ENCODE data around the gene CACNA1B.
"Not testable (repeated sequence)": the region's sequence is repeated elsewhere in the genome, so short reads cannot be mapped to it uniquely, and the experiment has no call there.

- not testable (repeated sequence) for TF ChIP-seq EP300, CTCF, POLR2A (IDR thresholded peaks at IDR 0.05)
Measured at GRCh38 chr9:138140980-138141379, 263.4 kb downstream of the CACNA1B start.

All from gastroesophageal sphincter (tissue), 3 donors.